CD4-positive, alpha-beta T cell treated with Interleukin-12 subunit alpha and Interleukin-12 subunit beta, for 1 hour (primary cell): Measurements from ENCODE around the gene UROC1.

ENCODE experiments used
- DNase-seq: peaks from one replicate; pipeline ENCODE4 v3.0.0-alpha.2; 2020

UROC1 gene

GRCh38 chr3:126493739-126494138, 23.8 kb downstream of the UROC1 start:
- DNase-seq, result no peak

GRCh38 chr3:126493051-126493450, 24.5 kb downstream of the UROC1 start:
- DNase-seq, result no peak

- DNase-seq, result no peak
These were observed 26.2 kb downstream of the UROC1 start for GRCh38 chr3:126491221-126492013.

GRCh38 chr3:126490619-126491018, 27.0 kb downstream of the UROC1 start:
- DNase-seq, result no peak

GRCh38 chr3:126488886-126489569, 28.5 kb downstream of the UROC1 start:
- no peak for DNase-seq

- no peak for DNase-seq
These were observed 29.4 kb downstream of the UROC1 start for GRCh38 chr3:126488185-126488584.

- DNase-seq, result no peak
These were observed 30.3 kb downstream of the UROC1 start for GRCh38 chr3:126487151-126487771.

- DNase-seq, result no peak
These were observed 31.2 kb downstream of the UROC1 start for GRCh38 chr3:126486360-126486847.

- no peak for DNase-seq
These were observed 31.6 kb downstream of the UROC1 start for GRCh38 chr3:126485956-126486355.

GRCh38 chr3:126485176-126485897, 32.2 kb downstream of the UROC1 start:
- no peak for DNase-seq

- DNase-seq, result no peak
These were observed 32.9 kb downstream of the UROC1 start for GRCh38 chr3:126484662-126485061.

GRCh38 chr3:126484148-126484547, 33.4 kb downstream of the UROC1 start:
- no peak for DNase-seq

GRCh38 chr3:126483321-126483761, 34.2 kb downstream of the UROC1 start:
- DNase-seq, result no peak

- no peak for DNase-seq
These were observed 34.9 kb downstream of the UROC1 start for GRCh38 chr3:126482503-126483255.

- DNase-seq, result no peak
These were observed 35.6 kb downstream of the UROC1 start for GRCh38 chr3:126481808-126482502.

- no peak for DNase-seq
These were observed 36.7 kb downstream of the UROC1 start for GRCh38 chr3:126480861-126481260.

- DNase-seq, result no peak
These were observed 37.4 kb downstream of the UROC1 start for GRCh38 chr3:126480206-126480605.

- no peak for DNase-seq
These were observed 37.9 kb downstream of the UROC1 start for GRCh38 chr3:126479642-126480041.

- no peak for DNase-seq
These were observed 38.8 kb downstream of the UROC1 start for GRCh38 chr3:126478581-126479310.

- DNase-seq, result no peak
These were observed 40.6 kb downstream of the UROC1 start for GRCh38 chr3:126477061-126477380.
